ENCODE results near the gene SPG7.

The SPG7 gene

GRCh38 chr16:89605186-89605970, 97.2 kb downstream of the SPG7 start:
- TF ChIP-seq TEAD4 (IDR thresholded peaks at IDR 0.05): no peak
- no peak for TF ChIP-seq TCF12 (IDR thresholded peaks at IDR 0.05; ENCODE audit: low read depth)
- TF ChIP-seq RAD21 (IDR thresholded peaks at IDR 0.05; ENCODE audit: low read depth): no peak
- no peak for TF ChIP-seq USF1 (IDR thresholded peaks at IDR 0.05)
- TF ChIP-seq FOXM1 (IDR thresholded peaks at IDR 0.05; ENCODE audit: borderline replicate concordance, low read depth): no peak

- TF ChIP-seq RAD21 (IDR thresholded peaks at IDR 0.05; ENCODE audit: low read depth) (no peak), MAX (IDR thresholded peaks at IDR 0.05) (no peak), NFIC (IDR thresholded peaks at IDR 0.05) (no peak), EP300 (IDR thresholded peaks at IDR 0.05; ENCODE audit: borderline replicate concordance) (no peak), TAF1 (IDR thresholded peaks at IDR 0.05; ENCODE audit: low read depth) (no peak), CEBPB (IDR thresholded peaks at IDR 0.05) (no peak), EGR1 (IDR thresholded peaks at IDR 0.05) (no peak), REST (IDR thresholded peaks at IDR 0.05; ENCODE audit: low read depth) (no peak), CREB1 (IDR thresholded peaks at IDR 0.05; ENCODE audit: low read depth) (no peak), YY1 (IDR thresholded peaks at IDR 0.05; ENCODE audit: low read depth) (no peak), USF1 (IDR thresholded peaks at IDR 0.05) (no peak), TCF12 (IDR thresholded peaks at IDR 0.05; ENCODE audit: low read depth) (no peak)
Measured at GRCh38 chr16:89606006-89606405, 97.8 kb downstream of the SPG7 start.

Data from Ishikawa (cell line).